ENCODE measurements around the gene TAF10. TPM values are rescaled to one million over a fixed set of nuclear protein-coding genes. Genes with fewer than 3 reads are reported as not detected.

The TAF10 gene
- total and polyA plus RNA-seq, 3 donors from 2014 or later: 123 to 389 (median 210) TPM

- 84 to 85% methylated on average over 2 of the region's 2 CpGs for WGBS, 2 donors
Measured at GRCh38 chr11:6627762-6628241, 15.8 kb upstream of the TAF10 start.

GRCh38 chr11:6626971-6627761, 15.2 kb upstream of the TAF10 start:
- no peaks in the 10 kb centered on the region for H3K36me3 ChIP-seq (ENCODE audit: low read depth, missing control alignments)
- no peak overlapping the region for H3K27ac ChIP-seq
- H3K9me3 ChIP-seq: no peaks in the 10 kb centered on the region
- 87 to 92% methylated on average over 14 to 19 of the region's 19 CpGs for WGBS, 2 donors
- no peaks in the 10 kb centered on the region for H3K4me1 ChIP-seq
- no peak for TF ChIP-seq CTCF (IDR thresholded peaks at IDR 0.05)
- intact Hi-C loops (cut with DNase I; ENCODE audit: low total_unique reads): no loop called here
- H3K4me3 ChIP-seq: no peak overlapping the region
- no peaks in the 10 kb centered on the region for H3K27me3 ChIP-seq
- no peak for DNase-seq

More at GRCh38 chr11:6627762-6628241, 15.8 kb upstream of the TAF10 start:
- no peak for DNase-seq
- Histone ChIP-seq H3K9me3 (no peaks in the 10 kb centered on the region), H3K27me3 (no peaks in the 10 kb centered on the region), H3K4me1 (no peaks in the 10 kb centered on the region), H3K27ac (no peak overlapping the region), H3K36me3 (ENCODE audit: low read depth, missing control alignments) (no peaks in the 10 kb centered on the region), H3K4me3 (no peak overlapping the region)
- TF ChIP-seq POLR2A (IDR thresholded peaks at IDR 0.05): no peak
- no peak for TF ChIP-seq CTCF (IDR thresholded peaks at IDR 0.05)
- intact Hi-C loops (cut with DNase I; ENCODE audit: low total_unique reads): no loop called here

GRCh38 chr11:6625832-6626420, 13.9 kb upstream of the TAF10 start:
- TF ChIP-seq CTCF (IDR thresholded peaks at IDR 0.05): no peak
- TF ChIP-seq POLR2A (IDR thresholded peaks at IDR 0.05): no peak
- Histone ChIP-seq H3K27me3 (no peaks in the 10 kb centered on the region), H3K4me3 (no peak overlapping the region), H3K27ac (no peak overlapping the region), H3K9me3 (no peaks in the 10 kb centered on the region), H3K4me1 (no peaks in the 10 kb centered on the region), H3K36me3 (ENCODE audit: low read depth, missing control alignments) (no peaks in the 10 kb centered on the region)
- DNase-seq: no peak
- 95 to 96% methylated on average over 8 to 17 of the region's 17 CpGs for WGBS, 2 donors
- intact Hi-C loops (cut with DNase I; ENCODE audit: low total_unique reads): no loop called here

DNA sequence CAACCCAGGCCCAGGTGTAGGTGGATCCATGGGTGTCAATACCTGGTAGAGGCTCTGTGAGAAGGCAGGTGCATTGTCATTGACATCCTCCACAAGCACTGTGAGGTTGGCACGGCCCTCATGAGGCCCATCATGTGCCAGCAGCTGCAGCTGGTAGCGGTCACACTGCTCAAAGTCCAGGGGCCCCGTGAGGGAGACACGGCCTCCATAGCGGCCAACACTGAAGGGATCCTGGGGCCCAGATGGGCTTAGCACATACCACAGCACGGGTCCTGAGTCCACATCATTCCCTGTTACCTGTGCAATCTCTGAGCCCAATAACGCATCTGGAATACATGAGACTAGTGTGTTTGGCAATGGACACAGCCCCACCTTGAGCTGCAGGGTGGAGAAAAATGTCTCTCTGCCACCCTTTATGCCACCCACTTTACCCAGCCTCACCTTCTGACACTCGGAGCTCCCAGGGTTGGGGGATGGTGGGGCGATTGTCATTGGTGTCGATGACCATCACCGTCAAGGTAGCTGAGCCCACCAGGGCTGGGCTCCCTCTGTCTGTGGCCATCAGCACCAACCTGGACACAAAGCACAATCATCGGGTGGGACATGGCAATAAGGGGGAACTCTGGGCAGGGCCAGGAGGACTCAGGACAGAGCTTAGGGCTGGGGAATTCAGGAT, 13.3 kb upstream of the TAF10 start:
- Histone ChIP-seq H3K4me3 (no peak overlapping the region), H3K27me3 (no peaks in the 10 kb centered on the region), H3K27ac (no peak overlapping the region), H3K4me1 (no peaks in the 10 kb centered on the region), H3K36me3 (ENCODE audit: low read depth, missing control alignments) (no peaks in the 10 kb centered on the region), H3K9me3 (no peaks in the 10 kb centered on the region)
- 90 to 100% methylated on average over 5 to 12 of the region's 12 CpGs for WGBS, 2 donors
- no peak for DNase-seq
- intact Hi-C loops (cut with DNase I; ENCODE audit: low total_unique reads): no loop called here
- TF ChIP-seq POLR2A (IDR thresholded peaks at IDR 0.05) (no peak), CTCF (IDR thresholded peaks at IDR 0.05) (no peak)

Measured in testis (tissue), 3 donors.